Sigmoid colon (tissue), 4 donors: ENCODE results near the gene ARHGEF37.

Source experiments
- CTCF ChIP-seq, 4 experiments: fragments of 450-650 bp in 3 of 4; fragments of 200-600 bp in 1 of 4; IDR thresholded peaks; one replicate each; pipeline ENCODE4 v1.5.1; 2016 to 2019; ENCODE audit warnings: antibody characterized with exemption in 4 of 4, mild to moderate bottlenecking in 3 of 4, moderate library complexity in 2 of 4
- EP300 ChIP-seq, 4 donors: sonication (generic); formaldehyde crosslinking; IDR thresholded peaks; one replicate each; pipeline ENCODE4 v1.6.1; 2017; ENCODE audit warnings: antibody characterized with exemption in 4 of 4
- POLR2A ChIP-seq, 2 donors: fragments of 450-650 bp; IDR thresholded peaks; one replicate each; pipeline ENCODE4 v1.6.1; 2016; ENCODE audit warnings: antibody characterized with exemption in 2 of 2, mild to moderate bottlenecking in 2 of 2, moderate library complexity in 2 of 2
- POLR2AphosphoS5 ChIP-seq, 4 donors: sonication (generic); formaldehyde crosslinking; IDR thresholded peaks; one replicate each; pipeline ENCODE4 v1.6.1; 2017; ENCODE audit warnings: antibody characterized with exemption in 4 of 4

GRCh38 chr5:149572576-149573231 lies 8.6 kb upstream of the ARHGEF37 start:
- TF ChIP-seq CTCF (IDR thresholded peaks at IDR 0.05), result no peak
- TF ChIP-seq POLR2A (IDR thresholded peaks at IDR 0.05), result no peak
- no peak for TF ChIP-seq POLR2AphosphoS5 (IDR thresholded peaks at IDR 0.05)
- no peak for TF ChIP-seq EP300 (IDR thresholded peaks at IDR 0.05)
